ENCODE measurements around the gene IFI44L.

GRCh38 chr1:78607944-78608343 is 12.3 kb upstream of the IFI44L start:
- TF ChIP-seq CTCF (IDR thresholded peaks at IDR 0.05; ENCODE audit: low read depth, low read length) (no peak), EZH2phosphoT487 (IDR thresholded peaks at IDR 0.05; ENCODE audit: low read depth) (no peak)

All from OCI-LY3 (cell line).